DLD1 (cell line): ENCODE measurements around the gene BCO2.
"Not testable (repeated sequence)": the region's sequence is repeated elsewhere in the genome, so short reads cannot be mapped to it uniquely, and the experiment has no call there.

Experiments used
- in situ Hi-C: cut with HindIII; loops from 2 replicates; pipeline ENCODE4 v1.10.0; 2017; ENCODE audit warnings: low sequenced_read_pairs

BCO2 gene

GRCh38 chr11:112165049-112165448, 10.3 kb upstream of the BCO2 start:
- in situ Hi-C loops = no loop called here

DNA sequence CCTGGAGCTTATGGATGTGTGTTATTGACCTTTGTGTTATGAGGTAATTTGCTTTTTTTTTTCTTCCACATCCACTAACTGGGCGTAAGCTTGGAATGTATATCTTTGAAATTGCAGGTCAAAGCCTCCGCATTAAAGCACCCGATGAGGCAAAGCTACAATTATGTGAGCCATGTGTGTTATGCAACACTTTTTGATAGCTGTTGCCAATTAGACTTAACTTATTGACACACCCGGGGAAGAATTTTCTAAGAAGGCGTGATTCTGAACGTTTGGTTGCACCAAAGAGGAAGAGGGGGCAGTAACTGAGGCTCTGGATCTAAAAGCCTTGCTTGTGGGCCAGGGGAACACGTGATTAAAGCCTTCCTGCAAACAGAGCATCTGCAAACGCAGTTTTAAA, 8.8 kb upstream of the BCO2 start:
- in situ Hi-C loops = no loop called here

DNA sequence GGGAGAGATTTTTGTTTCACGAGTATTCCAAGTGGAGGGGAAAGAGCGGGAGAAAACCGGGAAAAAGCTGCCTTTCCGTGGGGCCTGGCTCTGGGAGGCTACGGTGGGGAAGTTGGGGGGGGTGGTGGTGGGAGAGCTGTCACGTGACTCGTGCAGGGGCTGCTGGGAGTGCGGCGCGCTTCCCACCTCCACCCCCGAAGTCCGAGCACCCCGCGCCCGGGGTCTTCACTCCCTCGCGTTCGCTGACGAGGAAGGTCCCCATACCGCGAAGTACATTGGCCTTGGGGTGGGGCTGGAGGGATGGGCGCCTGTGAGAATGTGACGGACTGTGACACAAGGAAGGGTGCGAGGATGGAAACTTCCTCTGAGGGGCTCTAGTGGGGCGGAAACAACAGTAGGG, 8.2 kb upstream of the BCO2 start, which contains the start of gene TEX12:
TEX12 (plus strand) TSS at position 228 of the 400 bp plus-strand sequence. CDS start 1,897 bp downstream, outside the sequence.
- in situ Hi-C loops = no loop called here

DNA sequence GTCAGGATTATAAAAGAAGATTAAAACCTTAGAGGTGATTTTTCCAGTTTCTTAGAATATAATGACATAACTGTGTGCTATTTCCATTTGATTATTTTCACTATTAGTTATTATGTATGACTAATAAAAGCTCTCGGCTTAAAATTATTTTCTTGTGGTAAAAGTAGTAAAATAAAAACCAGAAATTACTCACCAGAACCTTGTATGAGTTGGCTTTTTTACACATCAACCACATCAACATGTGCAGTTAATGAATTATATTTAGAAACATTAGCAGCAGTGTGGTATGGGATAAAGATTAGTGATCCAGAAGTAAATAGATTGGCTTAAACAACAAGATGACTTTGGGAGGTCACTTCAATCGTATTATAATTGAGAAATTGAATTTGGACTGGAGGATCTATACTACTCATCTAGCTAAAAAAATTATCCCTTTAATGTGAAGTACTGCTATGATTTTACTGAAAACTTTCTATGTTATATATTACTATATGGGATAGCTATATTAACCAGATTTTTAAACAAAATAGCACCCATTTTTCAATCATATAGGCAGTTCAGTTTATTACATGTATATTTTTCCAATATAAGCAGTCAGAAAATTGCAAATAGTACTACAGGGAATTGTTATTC, 2.8 kb upstream of the BCO2 start:
- in situ Hi-C loops = no loop called here

DNA sequence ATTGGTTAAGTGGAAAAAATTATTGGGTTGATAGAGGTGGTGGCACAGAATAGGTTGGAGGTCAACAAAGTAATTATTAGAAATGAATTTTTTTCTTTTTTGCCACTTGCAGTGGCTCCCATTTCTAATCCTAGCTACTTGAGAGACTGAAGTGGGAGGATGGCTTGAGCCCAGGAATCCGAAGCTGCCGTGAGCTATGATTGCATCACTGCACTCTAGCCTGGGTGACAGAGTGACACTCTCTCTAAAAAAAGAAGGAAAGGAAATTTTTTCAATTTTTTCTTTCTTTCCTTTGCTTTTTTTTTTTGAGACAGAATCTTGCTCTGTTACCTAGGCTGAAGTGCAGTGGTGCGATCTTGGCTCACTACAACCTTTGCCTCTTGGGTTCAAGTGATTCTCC, 2.2 kb upstream of the BCO2 start:
- in situ Hi-C loops = no loop called here

DNA sequence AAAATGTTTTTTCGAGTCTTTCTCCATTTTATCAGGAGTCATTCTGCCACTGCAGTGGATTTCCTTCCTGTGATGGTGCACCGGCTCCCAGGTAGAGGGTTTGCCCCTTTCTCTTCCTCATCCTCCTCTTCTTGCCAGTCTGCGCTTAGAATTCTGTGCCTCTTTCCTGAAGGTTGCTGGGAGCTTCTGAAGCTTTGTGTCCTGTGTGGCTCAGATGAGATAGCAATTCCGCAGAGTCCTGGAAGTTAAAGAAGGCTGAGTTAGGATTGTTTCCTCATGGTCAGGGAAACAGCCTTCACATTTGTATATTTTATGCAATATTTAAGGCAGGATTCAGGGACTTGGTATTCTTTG, 264 bp downstream of the BCO2 start:
- in situ Hi-C loops = no loop called here

- in situ Hi-C loops = no loop called here
These were observed 765 bp downstream of the BCO2 start for GRCh38 chr11:112176077-112176476.

DNA sequence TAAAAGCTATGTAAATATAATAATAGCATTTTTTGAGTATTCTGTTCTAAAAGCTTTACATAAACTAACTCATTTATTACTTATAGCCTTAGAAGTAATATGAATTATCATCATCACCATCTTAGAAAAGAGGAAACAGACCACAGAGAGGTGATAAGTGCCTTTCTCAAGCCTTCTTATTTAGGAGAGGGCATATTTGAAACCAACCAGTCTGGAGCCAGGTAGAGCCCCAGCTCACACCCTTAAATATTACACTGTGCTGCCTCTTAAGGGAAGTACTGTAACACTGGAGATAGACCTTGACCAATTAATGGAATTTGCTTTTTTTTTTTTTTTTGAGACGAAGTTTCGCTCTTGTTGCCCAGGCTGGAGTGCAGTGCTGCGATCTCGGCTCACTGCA, 2.3 kb downstream of the BCO2 start:
- in situ Hi-C loops = no loop called here

- in situ Hi-C loops = no loop called here
These were observed 3.1 kb downstream of the BCO2 start for GRCh38 chr11:112178428-112178827.

DNA sequence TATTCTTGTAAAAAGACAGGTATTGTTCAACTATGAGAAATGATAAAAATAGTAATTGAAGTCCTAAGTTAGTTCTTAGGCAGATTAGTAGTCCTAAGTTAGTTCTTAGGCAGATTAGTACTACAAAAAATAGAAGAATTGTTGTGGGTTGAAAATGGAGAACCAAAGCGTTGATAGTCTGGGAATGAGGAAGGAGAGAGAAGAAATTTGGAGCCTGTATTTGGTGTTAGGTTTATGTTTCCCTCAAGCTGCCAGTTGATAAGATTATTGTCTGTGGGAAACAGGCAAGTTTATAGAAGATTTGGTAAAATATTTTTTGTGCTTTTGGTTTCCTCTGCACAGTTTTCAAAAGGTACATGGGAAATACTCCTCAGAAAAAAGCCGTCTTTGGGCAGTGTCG, 3.6 kb downstream of the BCO2 start:
- in situ Hi-C loops = no loop called here

DNA sequence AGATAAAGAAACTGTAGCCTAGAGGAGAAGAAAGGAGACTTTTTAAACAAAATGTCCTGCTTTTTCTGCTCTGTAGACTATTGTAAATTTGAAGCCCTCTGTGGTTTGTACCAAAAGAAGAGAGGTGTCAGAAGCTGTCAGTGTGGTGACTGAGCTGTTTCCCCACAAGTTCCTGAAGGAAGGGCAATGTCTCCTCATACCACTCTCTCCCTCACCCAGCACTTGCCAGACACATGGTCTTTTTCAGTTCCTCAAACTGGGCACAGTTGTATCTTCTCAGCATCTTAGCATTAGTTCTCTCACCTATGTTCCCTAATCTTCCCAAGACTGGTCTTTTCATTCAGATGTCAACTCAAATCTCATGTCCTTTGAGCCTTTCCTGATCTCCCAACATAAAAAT, 4.3 kb downstream of the BCO2 start:
- in situ Hi-C loops = no loop called here

GRCh38 chr11:112182867-112183266, 7.6 kb downstream of the BCO2 start:
- in situ Hi-C loops = no loop called here

DNA sequence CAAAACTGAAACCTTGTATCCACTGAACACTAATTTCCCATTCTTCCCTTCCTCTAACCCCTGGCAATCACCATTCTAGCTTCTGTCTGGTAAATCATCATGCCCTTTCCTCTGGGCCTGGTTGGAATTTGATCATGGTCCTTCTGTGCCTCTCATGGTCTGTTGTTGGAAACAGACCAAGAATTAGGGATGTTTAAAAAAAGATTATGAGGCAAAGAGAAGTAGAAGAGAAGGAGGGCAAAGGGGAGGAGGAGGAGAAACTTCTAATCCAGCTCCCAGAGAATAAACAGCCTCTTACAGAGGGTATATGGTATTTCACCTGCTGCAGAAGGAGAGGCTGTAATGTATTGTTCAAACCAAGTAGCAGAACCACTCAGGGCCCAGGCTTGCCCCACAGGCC, 10.6 kb downstream of the BCO2 start:
- in situ Hi-C loops = no loop called here

GRCh38 chr11:112186304-112186703, 11.0 kb downstream of the BCO2 start:
- in situ Hi-C loops = no loop called here

DNA sequence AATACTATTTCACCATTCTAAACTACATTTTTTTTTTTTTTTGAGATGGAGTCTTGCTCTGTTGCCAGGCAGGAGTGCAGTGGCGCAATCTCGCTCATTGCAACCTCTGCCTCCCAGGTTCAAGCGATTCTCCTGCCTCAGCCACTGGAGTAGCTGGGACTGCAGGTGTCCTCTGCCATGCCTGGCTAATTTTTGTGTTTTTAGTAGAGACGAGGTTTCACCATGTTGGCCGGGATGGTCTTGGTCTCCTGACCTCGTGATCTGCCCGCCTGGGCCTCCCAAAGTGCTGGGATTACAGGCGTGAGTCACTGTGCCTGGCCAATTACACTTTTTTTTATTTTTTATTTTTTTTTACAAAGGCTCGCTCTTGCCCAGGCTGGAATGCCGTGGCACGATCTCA, 19.8 kb downstream of the BCO2 start:
- in situ Hi-C loops = not testable (repeated sequence)

DNA sequence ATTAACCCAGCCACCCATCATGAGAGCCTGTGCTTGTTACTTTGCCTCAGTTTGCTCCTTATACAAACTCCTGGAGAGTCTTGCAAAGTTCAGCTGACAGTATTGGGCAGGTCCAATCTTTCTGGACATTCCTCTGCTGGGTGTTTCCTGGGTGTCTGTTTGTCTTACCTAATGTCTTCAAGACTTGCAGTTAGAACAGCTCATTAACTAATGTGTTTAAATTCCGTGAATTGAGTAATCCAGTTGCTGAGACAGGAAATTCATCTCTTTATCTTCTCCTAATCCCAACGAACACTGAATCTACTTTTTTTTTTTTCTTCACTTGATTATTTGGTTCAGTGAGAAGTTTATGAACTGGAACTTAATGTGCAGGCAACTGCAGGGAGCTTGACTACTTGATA, 20.6 kb downstream of the BCO2 start:
- in situ Hi-C loops = no loop called here

DNA sequence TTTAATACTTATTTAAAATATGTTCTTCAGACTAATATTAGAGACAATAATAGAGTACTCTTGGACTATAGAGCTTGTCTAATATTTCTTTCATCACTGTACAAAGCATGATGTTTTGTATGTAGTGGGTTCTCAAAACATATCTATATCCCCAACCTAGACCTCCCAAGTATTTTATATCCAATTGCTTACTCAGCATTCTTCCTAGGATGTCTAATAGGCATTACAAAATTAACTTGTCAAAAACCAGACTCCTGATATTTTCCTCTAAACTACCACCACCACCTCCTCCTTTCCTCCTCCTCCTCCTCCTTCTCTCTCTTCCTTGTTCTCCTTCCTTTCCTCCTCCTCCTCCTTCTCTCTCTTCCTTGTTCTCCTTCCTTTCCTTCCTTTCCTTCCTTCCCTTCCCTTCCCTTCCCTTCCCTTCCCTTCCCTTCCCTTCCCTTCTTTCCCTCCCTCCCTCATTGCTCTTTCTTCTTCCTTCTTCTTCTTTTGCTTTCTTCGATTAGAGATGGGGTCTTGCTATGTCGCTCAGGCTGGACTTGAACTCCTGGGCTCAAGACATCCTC, 21.3 kb downstream of the BCO2 start:
- in situ Hi-C loops = no loop called here

- in situ Hi-C loops = not testable (repeated sequence)
These were observed 23.8 kb downstream of the BCO2 start for GRCh38 chr11:112199101-112199500.

- in situ Hi-C loops = no loop called here
These were observed 24.9 kb downstream of the BCO2 start for GRCh38 chr11:112200252-112200651.

DNA sequence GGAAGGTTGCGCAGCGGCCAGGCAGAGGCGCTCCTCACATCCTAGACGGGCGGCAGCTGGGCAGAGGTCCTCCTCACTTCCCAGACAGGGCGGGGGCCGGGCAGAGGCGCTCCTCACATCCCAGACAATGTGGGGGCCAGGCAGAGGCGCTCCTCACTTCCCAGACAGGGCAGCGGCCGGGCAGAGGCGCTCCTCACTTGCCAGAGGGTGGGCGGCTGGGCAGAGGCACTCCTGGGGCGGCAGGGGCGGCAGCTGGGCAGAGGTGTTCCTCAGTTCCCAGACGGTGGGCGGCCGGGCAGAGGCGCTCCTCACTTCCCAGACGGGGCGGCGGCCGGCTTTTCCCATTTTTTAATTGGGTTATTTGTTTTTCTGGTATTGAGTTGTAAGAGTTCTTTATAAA, 30.8 kb downstream of the BCO2 start:
- in situ Hi-C loops = no loop called here

DNA sequence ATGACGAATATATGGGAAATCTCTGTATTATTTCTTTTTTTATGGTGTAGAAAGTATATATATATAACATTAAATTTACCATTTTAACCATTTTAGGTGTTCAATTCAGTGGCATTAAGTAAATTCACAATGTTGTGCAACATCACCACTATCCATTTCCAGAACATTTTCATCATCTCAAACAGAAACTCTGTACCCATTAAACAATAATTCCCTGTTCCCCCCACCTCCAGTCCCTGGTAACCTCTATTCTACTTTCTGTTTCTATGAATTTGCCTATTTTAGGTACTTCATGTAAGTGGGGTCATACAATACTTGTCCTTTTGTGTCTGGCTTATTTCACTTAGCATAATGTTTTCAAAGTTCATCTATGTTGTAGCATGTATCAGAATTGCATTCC, 35.6 kb downstream of the BCO2 start:
- in situ Hi-C loops = no loop called here

- in situ Hi-C loops = no loop called here
These were observed 36.2 kb downstream of the BCO2 start for GRCh38 chr11:112211536-112211935.

DNA sequence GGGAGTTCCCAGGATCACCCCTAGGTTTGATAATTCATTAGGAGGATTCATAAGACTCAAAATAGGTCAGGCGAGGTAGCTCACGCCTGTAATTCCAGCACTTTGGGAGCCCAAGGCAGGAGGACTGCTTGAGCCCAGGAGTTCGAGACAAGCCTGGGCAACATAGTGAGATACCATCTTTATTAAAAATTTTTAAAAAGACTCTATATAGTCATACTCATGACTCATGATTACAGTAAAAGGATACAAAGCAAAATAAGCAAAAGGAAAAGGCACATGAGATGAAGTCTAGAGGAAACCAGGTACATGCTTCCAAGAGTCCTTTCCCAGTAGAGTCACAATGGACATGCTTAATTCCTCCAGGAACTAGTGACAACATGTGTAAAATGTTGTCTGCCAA, 37.0 kb downstream of the BCO2 start:
- in situ Hi-C loops = no loop called here
